K562 (cell line): ENCODE data around the gene CAVIN1. TPM values are rescaled to one million over a fixed set of nuclear protein-coding genes. Genes with fewer than 3 reads are reported as not detected.

ENCODE experiments used
- FOXK2 ChIP-seq, 2 experiments: fragments of 450-650 bp; IDR thresholded peaks in 1 of 2; conservative IDR thresholded peaks in 1 of 2; 2 replicates each; pipeline ENCODE4 v1.6.1; 2016; ENCODE audit warnings: low read depth in 2 of 2, mild to moderate bottlenecking in 1 of 2
- MAZ ChIP-seq, 2 experiments: fragments of 450-650 bp in 1 of 2; sonication (generic) in 1 of 2; formaldehyde crosslinking; IDR thresholded peaks in 1 of 2; conservative IDR thresholded peaks in 1 of 2; 2 replicates each; pipeline versions ENCODE4 v1.4.0 to v1.5.0; 2020; ENCODE audit warnings: mild to moderate bottlenecking in 1 of 2, missing genetic modification reagents in 1 of 2
- MCM2 ChIP-seq: fragments of 450-650 bp; IDR thresholded peaks from 2 replicates; pipeline ENCODE4 v1.6.1; 2017; ENCODE audit warnings: low read depth, mild to moderate bottlenecking
- NBN ChIP-seq: fragments of 450-650 bp; IDR thresholded peaks from 2 replicates; pipeline ENCODE4 v1.6.1; 2016; ENCODE audit warnings: low read depth, mild to moderate bottlenecking
- NRF1 ChIP-seq, 2 experiments: fragments of 450-650 bp; IDR thresholded peaks in 1 of 2; conservative IDR thresholded peaks in 1 of 2; 2 replicates each; pipeline ENCODE4 v1.6.1; 2014; ENCODE audit warnings: mild to moderate bottlenecking in 2 of 2
- ZBTB8A ChIP-seq: fragments of 450-650 bp; IDR thresholded peaks from 2 replicates; pipeline ENCODE4 v1.6.1; 2018; ENCODE audit warnings: mild to moderate bottlenecking, moderate library complexity; ENCODE audit not compliant: partially characterized antibody
- ZFP30 ChIP-seq: fragments of 250-450 bp; sonication (Bioruptor Pico); IDR thresholded peaks from 2 replicates; pipeline ENCODE4 v1.8.0; 2022; ENCODE audit warnings: moderate library complexity, mild to moderate bottlenecking, inconsistent platforms, borderline replicate concordance
- ZNF239 ChIP-seq: fragments of 250-450 bp; sonication (Bioruptor Pico); IDR thresholded peaks from 2 replicates; pipeline ENCODE4 v1.4.0; 2020; ENCODE audit warnings: mild to moderate bottlenecking
- polyA plus RNA-seq, 8 experiments: library from polyadenylated mRNA; depleted of rRNA in 4 of 8; stranded (reverse) in 5 of 8; unstranded in 3 of 8; fragments of >200 nt; fragmentation: Nextera tagmentation in 2 of 8; fragmentation: Illumina TruSeq in 1 of 8; extraction: Ambion mirVana in 2 of 8; extraction: Trizol in 1 of 8; gene quantifications; 2 replicates each; pipeline versions ENCODE4 v1.2.1 to v1.2.3, GENCODE V29; 2011 to 2014; ENCODE audit warnings: inconsistent platforms in 1 of 8, missing spikeins in 1 of 8
- total RNA-seq, 7 experiments: library from RNA; depleted of rRNA in 6 of 7; stranded (reverse); fragments of >200 nt in 6 of 7; fragmentation: Illumina TruSeq in 2 of 7; extraction: Trizol in 2 of 7; gene quantifications; 2 replicates each; pipeline versions ENCODE4 v1.2.1 to v1.2.3, GENCODE V29; 2011 to 2021; ENCODE audit warnings: low replicate concordance in 1 of 7
- TF ChIP-seq, protein P1 (sequence below): IDR thresholded peaks from 2 replicates; pipeline ENCODE4 v1.6.1; 2011; ENCODE audit warnings: borderline replicate concordance, low read depth, mild to moderate bottlenecking, moderate library complexity, low read length; ENCODE audit not compliant: insufficient read depth, poor library complexity, severe bottlenecking
- TF ChIP-seq, protein P2 (sequence below), 2 experiments: fragments of 450-650 bp in 1 of 2; sonication (generic) in 1 of 2; formaldehyde crosslinking in 1 of 2; IDR thresholded peaks in 1 of 2; conservative IDR thresholded peaks in 1 of 2; 2 replicates each; pipeline versions ENCODE4 v1.6.1 to v1.8.1; 2016 to 2023; ENCODE audit warnings: mild to moderate bottlenecking in 2 of 2, moderate library complexity in 2 of 2, inconsistent platforms in 1 of 2, missing genetic modification reagents in 1 of 2
- TF ChIP-seq, protein P3 (sequence below): fragments of 450-650 bp; formaldehyde crosslinking; IDR thresholded peaks from 2 replicates; pipeline ENCODE4 v1.4.0; 2020; ENCODE audit warnings: mild to moderate bottlenecking, mixed read lengths
- TF ChIP-seq, protein P4 (sequence below): sonication (generic); formaldehyde crosslinking; IDR thresholded peaks from 2 replicates; pipeline ENCODE4 v1.8.0; 2022; ENCODE audit warnings: missing genetic modification reagents, mild to moderate bottlenecking, moderate library complexity, borderline replicate concordance
- TF ChIP-seq, protein P5 (sequence below): sonication (generic); IDR thresholded peaks from 2 replicates; pipeline ENCODE4 v1.6.1; 2016

CAVIN1 gene
- total and polyA plus RNA-seq, 9 of the 15 experiments (the other 6 are each of a cell fraction or from before 2014, with no cell fraction given) = 6.8 to 162 (median 74.5) TPM

DNA sequence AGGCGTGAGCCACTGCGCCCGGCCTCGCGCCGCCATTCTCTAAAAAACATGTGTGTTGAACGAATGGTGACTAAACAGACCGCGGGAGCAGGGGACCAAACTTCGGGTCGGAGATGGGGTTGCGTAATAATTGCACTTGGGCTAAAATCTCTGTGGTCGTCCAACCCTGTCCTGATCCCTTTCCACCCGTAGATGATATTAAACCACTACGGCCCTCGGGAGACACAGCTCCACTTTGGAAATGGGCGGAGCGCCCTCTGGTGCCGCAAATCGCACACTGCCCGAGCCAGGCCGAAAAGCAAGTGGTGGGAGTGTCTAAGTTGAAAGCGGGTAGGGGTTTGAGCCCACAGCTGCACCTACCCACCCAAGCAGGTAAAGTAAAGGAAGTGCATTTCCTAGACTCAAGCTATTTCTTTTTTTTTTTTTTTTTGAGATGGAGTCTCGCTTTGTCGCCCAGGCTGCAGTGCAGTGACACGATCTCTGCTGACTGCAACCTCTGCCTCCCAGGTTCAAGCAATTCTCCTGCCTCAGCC lies 17.0 kb downstream of the CAVIN1 start (continued):
- TF ChIP-seq, protein P1, sequence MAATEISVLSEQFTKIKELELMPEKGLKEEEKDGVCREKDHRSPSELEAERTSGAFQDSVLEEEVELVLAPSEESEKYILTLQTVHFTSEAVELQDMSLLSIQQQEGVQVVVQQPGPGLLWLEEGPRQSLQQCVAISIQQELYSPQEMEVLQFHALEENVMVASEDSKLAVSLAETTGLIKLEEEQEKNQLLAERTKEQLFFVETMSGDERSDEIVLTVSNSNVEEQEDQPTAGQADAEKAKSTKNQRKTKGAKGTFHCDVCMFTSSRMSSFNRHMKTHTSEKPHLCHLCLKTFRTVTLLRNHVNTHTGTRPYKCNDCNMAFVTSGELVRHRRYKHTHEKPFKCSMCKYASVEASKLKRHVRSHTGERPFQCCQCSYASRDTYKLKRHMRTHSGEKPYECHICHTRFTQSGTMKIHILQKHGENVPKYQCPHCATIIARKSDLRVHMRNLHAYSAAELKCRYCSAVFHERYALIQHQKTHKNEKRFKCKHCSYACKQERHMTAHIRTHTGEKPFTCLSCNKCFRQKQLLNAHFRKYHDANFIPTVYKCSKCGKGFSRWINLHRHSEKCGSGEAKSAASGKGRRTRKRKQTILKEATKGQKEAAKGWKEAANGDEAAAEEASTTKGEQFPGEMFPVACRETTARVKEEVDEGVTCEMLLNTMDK = no peak
- TF ChIP-seq ZFP30 (CRISPR knock-in tag) (no peak), ZNF239 (CRISPR knock-in tag) (no peak), NRF1 (conservative IDR thresholded peaks at IDR 0.05 in 1 of 2, IDR thresholded peaks at IDR 0.05 in 1 of 2) (0 out of 4 replicates have a peak, but pooled peaks of 1 of the 2 experiments have one; percentile 13), MAZ (CRISPR knock-in tag; conservative IDR thresholded peaks at IDR 0.05 in 1 of 2, IDR thresholded peaks at IDR 0.05 in 1 of 2) (peak in 1 of 2 experiments; percentile 33; a peak in 1 of 4 replicates), NBN (peak; percentile 27; the same call in 1 of the 2 replicates), MCM2 (no peak), ZBTB8A (no peak), FOXK2 (conservative IDR thresholded peaks at IDR 0.05 in 1 of 2, IDR thresholded peaks at IDR 0.05 in 1 of 2; ENCODE audit: low read depth in 2 of 2) (peak in 1 of 2 experiments; percentile 59; a peak in 2 of 4 replicates)
- TF ChIP-seq, protein P2, sequence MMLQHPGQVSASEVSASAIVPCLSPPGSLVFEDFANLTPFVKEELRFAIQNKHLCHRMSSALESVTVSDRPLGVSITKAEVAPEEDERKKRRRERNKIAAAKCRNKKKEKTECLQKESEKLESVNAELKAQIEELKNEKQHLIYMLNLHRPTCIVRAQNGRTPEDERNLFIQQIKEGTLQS (IDR thresholded peaks at IDR 0.05) = peak; percentile 36
- TF ChIP-seq, protein P2 (CRISPR knock-in tag; conservative IDR thresholded peaks at IDR 0.05) = no peak
- TF ChIP-seq, protein P3, sequence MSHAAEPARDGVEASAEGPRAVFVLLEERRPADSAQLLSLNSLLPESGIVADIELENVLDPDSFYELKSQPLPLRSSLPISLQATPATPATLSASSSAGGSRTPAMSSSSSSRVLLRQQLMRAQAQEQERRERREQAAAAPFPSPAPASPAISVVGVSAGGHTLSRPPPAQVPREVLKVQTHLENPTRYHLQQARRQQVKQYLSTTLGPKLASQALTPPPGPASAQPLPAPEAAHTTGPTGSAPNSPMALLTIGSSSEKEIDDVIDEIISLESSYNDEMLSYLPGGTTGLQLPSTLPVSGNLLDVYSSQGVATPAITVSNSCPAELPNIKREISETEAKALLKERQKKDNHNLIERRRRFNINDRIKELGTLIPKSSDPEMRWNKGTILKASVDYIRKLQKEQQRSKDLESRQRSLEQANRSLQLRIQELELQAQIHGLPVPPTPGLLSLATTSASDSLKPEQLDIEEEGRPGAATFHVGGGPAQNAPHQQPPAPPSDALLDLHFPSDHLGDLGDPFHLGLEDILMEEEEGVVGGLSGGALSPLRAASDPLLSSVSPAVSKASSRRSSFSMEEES (CRISPR knock-in tag) = no peak
- TF ChIP-seq, protein P4, sequence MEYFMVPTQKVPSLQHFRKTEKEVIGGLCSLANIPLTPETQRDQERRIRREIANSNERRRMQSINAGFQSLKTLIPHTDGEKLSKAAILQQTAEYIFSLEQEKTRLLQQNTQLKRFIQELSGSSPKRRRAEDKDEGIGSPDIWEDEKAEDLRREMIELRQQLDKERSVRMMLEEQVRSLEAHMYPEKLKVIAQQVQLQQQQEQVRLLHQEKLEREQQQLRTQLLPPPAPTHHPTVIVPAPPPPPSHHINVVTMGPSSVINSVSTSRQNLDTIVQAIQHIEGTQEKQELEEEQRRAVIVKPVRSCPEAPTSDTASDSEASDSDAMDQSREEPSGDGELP (CRISPR knock-in tag) = peak; percentile 47; the same call in 1 of the 2 replicates
- TF ChIP-seq, protein P5, sequence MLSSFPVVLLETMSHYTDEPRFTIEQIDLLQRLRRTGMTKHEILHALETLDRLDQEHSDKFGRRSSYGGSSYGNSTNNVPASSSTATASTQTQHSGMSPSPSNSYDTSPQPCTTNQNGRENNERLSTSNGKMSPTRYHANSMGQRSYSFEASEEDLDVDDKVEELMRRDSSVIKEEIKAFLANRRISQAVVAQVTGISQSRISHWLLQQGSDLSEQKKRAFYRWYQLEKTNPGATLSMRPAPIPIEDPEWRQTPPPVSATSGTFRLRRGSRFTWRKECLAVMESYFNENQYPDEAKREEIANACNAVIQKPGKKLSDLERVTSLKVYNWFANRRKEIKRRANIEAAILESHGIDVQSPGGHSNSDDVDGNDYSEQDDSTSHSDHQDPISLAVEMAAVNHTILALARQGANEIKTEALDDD = no peak
